ENCODE data around the gene TNIP3. TPM values are rescaled to one million over a fixed set of nuclear protein-coding genes. Genes with fewer than 3 reads are reported as not detected.
"Not testable (repeated sequence)": the region's sequence is repeated elsewhere in the genome, so short reads cannot be mapped to it uniquely, and the experiment has no call there.

TNIP3 gene, protein sequence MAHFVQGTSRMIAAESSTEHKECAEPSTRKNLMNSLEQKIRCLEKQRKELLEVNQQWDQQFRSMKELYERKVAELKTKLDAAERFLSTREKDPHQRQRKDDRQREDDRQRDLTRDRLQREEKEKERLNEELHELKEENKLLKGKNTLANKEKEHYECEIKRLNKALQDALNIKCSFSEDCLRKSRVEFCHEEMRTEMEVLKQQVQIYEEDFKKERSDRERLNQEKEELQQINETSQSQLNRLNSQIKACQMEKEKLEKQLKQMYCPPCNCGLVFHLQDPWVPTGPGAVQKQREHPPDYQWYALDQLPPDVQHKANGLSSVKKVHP
- polyA plus RNA-seq (ENCODE audit: insufficient read length in 12 of 12): 1 to 10 TPM in 1 of 12 donors, under 1 TPM in 7, not detected in 4; 0.12 to 1.3 (median 0.22) TPM
- long read RNA-seq, donor 1: 0 reads
- long read RNA-seq, donor 2: 0 reads
- long read RNA-seq, donor 3: 0 reads
- long read RNA-seq, donor 4: 0 reads
- long read RNA-seq, donor 5: 0 reads
- long read RNA-seq, donor 6: 0 reads
- long read RNA-seq, donor 7: 0 reads
- long read RNA-seq, donor 8: 0 reads
- long read RNA-seq, donor 9: 0 reads
- long read RNA-seq, donor 10: 0 reads
- long read RNA-seq, donor 11: 0 reads

DNA sequence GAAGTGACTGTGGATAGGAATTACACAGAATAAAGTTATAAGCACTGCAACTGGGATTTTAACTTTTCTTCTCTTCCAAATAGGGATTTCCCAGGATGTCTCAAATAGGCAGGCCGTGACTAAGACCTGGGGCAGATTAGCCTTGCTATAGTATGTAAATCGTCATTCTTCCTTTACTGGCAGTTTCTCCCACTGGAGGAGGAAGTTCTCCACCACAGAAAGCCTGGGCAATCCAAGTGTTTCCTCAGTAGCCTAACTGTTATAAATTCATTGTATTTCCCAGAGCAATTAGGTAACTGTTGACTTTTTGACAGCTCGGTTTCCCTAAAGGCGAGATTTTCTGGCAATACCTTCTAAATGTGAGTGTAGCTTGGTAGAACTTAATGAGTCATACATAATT, at the start of gene TNIP3:
TNIP3 (minus strand) TSS at position 31 of the 400 bp plus-strand sequence. CDS start 196 bp downstream, outside the sequence.
- DNase-seq: no peak

DNA sequence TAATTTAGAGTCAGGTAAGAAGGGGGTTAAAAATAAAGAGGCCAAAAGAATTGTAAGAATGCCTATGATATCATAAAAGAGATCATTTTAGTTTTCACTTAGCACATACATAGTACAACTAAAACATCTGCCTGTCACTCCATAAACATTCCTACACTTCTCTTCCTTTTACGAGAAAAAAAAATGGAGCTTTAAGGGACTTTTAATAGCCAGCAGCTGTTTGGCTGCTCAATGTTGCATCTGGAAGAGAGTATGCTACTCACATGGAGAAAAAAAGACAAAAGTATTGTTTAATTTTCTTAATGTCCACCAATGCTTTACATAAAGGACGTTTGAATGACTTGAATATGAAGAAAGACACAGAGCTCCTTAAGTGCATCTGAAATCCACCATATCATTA, 48.7 kb upstream of the TNIP3 start:
- DNase-seq: peak; percentile 73

DNA sequence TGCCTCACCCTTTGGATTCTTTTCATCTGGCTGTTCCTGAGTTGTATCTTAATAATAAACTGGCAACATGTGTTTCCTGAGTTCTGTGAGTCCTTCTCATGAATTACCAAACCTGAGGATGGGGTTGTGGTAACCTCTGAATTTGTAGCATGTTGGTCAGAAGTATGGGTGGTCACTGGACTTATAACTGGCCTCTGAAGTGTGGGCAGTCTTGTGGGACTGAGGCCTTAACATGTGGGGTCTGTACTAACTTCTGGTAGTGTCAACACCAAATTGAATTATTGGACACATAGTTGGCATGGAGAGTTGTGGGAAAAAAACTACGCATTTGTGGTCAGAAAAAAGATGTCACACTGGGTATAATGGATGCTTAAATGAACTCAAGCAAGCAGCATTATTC, 45.0 kb upstream of the TNIP3 start:
- DNase-seq: no peak

DNA sequence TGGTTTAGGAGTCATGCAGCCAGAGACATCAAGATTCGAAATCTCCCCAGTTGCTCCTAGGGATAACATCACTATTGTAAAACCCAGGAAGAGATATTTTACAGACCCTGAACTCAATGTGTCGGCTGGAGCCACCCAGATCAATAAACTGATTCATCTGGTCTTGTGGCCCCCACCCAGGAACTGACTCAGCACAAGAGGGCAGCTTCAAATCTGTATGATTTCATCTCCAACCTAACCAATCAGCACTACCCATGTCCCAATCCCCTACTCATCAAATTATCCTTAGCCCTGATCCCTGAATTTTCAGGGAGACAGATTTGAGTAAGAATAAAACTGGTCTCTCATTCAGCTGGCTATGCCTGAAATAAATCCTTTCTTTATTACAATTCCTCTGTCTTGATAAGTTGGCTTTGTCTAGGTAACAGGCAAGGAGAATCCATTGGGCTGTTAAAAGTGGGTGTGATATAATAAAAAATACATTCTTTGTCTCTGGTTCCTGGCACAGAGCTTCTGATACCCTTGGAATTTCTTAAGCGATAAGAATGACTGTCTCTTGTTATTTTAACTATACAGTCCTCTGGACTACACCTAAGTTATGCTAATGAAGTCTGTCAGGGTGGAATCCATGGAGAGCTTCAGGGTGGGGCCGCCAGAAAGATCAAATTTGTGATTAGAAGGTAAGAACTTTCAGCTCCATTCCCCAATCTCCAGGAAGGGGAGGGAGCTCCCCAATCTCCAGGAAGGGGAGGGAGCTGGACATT, 44.3 kb upstream of the TNIP3 start:
- no peak for DNase-seq

DNA sequence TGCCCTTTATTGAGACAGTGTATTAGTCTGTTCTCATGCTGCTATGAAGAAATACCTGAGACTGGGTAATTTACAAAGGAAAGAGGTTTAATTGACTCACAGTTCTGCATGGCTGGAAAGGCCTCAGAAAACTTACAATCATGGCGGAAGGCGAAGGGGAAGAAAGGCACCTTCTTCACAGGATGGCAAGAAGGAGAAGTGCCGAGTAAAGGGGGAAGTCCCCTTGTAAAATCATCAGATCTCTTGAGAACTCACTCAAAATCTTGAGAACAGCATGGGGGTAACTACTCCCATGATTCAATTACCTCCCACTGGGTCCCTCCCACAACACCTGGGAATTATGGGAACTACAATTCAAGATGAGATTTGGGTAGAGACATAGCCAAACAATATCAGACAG, 41.7 kb upstream of the TNIP3 start:
- not testable (repeated sequence) for DNase-seq

DNA sequence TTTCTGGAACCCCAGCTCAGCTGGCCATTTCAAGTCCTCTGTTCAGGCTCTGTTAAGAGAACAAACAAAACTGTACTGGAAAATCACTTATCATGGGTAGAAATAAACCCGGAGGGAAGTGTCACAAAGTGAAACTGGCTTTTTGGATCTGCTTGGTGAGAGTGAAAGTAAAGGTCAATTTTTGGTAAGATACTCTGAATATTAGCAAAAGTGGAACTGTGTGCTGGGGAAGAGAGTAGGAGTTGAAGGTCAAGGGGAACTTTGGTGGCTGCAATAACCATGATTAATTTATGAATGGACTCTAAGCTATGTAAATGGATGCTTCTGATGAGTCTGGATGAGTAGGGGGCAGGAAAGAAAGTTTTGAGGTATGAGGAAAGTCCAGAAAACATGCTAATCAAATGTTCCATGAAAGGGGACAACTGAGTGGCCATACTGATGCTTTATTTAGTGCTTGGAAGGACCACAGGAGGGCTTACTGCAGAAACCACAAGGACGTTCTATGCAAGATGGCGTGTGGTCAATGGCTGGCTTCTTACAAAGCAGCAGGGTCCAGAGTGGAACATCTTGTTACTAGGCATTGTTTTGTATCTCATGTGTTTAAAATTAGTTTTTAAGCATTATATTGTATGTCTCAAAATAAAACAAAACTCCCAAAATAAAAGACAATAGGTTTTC, 36.8 kb upstream of the TNIP3 start:
- DNase-seq: no peak

DNA sequence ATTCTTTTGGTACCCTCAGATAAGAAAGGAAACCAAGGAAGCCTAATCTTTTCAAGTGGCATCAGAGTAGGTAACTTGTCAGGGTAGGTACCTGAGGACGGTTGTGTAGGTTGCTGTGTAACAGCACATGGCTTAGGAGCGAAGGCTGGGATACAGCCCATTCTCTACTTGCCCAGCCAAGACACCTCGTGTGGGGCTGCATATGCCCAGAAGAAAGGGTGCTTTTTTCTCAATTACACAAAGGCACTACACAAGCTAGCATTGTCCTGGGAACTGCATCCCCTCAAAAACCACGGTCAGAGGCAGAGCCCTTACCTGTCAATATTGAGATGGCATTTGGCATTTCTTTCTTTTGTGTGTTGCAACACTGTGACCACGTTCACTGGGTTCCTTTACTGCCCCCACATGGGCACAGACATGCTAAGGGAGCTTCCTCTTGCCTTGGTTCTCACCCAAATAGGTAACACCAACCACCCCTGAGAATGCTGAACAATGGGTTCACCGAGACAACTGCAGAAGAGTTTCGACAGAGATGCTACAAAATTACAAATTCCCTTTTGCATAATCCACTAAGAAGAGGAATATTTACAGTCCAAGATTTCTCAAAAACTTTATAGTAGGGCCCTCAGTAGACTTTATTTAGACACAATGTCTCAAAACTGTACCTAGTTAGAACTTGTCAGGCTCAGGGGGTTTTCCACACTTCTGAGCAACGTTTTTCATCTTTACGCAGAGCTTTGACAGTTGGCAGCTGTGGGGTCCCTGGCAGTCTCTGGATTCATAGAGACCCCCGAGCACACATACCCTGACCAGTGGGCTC, 35.8 kb upstream of the TNIP3 start:
- DNase-seq: no peak

DNA sequence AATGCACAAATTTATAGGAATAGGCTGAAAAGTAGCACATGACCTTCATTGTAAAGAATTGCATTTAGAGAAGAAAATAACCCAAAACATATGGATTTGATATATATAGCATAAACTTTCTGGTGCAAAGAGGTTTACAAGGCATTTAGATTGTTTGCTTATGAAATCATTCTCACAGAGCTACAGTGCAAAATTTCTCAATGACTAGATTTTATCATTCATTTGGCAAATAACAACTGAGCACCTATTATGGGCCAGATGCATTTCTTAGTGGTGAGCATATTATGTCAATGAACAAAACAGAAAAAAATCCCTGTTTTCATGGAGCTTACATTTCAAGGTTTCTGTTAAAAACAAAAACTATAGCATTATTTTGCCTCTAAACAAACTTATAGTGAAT, 34.1 kb upstream of the TNIP3 start:
- no peak for DNase-seq

DNA sequence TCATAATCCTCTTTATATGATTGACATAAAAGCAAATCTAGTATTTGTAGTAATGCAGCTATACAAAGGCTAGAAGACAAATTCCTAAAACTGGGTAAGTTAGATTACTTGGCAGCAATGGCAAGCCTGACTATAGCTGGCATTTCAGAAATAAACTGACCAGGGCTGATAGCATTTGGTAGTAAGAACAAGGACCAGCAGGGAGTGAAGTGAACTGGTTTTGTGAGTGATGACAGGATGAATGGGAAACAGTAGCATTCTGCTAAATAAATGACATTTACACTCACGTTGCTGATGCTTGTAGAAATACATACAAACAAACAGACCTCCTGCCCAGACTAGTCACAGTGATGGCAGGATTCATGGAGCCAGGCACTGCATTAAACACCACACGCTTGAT, 31.5 kb upstream of the TNIP3 start:
- no peak for DNase-seq

DNA sequence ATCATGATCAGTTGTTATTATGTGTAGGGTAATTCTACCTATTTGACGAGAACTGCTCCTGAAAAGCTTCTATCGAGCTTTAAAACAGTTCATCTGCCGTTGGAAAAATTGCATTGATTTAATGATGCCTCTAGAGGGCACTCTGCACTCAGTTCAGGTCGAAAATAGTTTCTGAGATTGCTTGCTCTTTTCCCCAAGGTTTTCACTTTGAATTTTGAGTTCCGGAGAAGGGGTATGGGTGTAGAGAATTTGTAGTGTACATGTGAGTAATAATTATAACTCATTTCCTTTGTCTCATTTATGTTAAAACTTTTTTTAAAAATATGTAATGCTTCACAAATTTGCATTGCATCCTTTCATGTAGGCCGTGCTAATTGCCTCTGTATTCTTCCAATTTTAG, 28.4 kb upstream of the TNIP3 start:
- DNase-seq: peak; percentile 49

DNA sequence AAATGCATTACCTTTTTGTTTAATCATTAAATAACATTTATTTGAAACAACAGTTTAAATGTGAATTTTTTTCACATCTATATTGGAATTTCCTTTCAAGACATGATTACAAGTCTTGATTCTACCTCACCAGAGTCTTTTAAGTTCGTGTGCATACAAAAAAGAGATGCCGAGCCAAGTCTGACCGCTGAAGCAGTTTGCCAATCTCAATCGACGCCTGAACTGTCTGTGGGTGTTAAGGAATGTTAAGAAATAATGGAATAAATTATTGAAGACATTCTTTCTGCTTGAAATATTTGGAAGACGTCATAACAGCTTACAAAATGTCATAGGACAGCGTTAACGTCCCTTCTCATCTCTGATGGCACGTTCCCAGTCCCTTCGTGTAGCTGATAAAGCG, 27.9 kb upstream of the TNIP3 start:
- no peak for DNase-seq

DNA sequence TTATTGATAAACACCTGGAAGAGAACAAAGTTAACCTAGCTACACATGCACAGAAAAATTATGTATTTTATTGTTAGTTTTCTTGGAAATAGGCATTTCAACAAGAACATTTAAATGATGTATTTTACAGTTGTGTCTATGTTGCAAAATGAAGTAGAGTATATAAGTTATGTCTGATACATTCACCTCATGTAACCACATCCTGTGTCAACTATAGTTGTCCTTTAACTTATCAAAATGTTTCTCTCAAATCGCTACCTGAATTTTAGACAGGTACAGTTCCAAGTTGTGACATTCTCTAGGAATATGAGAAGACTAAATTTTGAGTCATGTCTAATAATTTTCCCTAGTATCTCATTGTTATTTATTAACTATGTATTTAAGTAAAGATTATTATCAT, 27.2 kb upstream of the TNIP3 start:
- no peak for DNase-seq

DNA sequence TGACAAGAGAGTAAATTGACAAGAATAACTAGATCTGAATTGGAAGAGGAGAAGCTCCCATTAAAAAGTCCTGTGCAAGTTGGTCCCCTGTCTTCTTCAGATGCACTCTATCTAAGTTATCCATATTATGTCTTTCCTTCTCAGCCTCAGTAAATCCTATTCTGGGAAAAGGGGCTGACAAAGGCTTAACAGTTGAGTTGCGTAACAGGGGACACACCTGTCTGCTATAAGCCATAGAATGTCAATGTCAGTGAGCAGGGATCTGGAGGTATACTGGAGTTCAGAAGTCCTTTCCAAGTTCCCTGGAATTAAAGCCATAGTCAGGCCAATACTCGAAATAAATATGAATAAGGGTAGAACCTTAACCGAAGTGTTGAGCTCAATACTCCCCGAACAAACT, 26.3 kb upstream of the TNIP3 start:
- DNase-seq: no peak

DNA sequence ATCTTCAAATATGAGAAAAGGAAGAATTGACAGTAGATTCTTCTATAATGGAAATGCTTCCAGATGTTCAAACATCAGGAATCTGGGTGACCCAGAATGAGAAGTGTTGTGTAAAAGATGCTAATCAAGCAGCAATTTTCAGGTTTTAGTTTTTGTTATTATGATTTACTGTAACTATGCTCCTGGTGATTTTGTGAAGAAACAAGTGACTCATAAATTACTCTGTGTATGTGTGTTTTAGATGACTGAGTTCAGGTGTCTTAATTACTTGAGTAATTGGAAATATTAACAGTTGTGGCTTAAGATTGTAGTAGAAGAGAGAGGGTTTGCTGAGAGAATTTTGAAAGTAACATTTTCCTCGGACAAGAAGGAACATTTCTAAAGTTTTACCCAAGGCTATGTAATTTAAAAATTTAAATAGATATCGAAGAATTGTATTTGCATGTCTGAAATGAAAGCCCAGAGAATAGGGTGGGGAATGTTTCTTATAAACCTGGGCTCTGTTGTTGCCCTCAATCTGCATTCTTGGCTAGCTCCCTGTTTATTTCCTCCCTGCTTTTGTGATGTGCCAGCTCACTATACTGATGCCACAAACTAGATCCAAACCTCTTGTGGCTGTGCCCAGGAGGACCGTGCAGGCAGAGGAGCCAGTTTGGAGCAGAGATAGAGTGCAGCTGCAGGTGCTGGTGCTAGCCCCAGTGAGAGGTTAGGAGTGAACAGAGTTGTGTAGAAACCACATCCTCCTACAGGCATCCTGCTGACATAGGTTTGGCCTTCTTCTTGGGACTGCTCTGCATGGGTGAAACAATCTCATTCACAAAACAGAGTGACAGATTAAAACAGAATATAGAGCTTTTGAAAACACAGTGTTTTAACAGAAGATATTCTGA, 25.4 kb upstream of the TNIP3 start:
- DNase-seq: no peak

DNA sequence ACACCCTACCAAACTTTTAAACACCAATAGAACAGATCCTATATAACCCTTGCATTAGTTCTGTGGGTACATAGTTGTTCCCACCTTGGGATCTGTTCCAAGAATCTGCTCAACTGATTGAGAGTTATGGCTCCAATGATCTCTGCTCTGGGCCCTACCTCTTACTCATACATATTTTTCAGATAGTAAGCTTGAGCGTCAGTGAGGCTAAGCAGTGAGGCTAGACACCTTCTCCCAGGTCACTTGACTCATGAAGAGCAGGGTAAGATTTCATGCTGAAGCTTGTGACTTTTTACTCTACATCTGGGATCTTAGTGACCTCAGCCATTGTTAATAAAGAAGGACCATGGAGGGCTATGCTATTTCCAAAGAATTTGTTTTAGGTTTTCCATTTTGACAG, 23.1 kb upstream of the TNIP3 start:
- DNase-seq: no peak

DNA sequence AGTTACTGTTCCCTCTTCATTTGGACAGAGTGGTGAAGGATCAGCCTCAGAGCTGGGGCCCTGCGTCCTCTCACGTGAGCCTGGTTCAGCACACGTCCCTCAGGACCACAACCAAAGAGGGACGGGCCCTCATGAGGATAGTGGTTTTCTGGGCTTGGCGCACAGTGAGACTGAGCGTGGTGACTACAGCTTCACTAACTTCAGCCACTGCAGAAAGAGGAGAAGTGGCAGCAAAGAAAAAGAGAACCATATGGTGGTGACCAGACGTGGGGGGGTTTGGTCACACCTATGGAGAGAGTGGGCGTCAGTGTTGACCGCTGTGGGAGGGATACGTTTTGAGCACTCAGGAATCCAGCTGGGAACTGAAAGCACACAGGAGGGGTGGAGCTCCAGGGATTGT, 21.8 kb upstream of the TNIP3 start:
- DNase-seq: no peak

DNA sequence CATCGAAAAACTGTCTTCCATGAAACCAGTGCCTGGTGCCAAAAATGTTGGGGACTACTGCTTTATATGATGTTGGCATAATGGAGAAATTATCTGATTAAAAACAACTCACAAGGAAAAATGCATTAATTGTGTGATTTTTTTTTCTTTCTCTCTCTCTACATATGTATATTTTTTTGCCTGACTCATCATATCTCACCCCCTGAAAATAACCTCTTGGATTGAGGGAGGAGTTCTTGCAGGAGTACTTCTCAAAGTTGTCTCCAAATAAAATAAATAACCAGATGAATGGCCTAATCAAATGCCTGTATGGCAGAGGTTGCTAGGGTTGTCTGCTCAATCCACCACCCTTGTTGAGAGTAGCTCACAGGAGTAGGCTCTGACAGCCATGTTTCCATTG, 19.9 kb upstream of the TNIP3 start:
- no peak for DNase-seq

DNA sequence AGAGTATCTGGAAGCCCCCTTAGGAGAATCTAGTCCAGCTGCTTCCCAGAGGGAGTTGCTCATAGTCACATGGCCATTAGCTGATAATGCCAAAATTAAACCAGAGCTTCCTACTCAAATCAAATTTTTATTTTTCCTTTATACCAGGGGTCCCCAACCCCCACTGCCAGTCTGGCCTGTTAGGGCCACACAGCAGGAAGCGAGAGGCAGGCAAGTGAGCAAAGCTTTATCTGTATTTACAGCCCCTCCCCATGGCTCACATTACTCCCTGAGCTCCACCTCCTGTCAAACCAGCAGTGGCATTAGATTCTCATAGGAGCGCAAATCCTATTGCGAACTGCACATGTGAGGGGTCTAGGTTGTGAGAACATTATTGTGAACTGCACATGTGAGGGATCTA, 19.2 kb upstream of the TNIP3 start:
- DNase-seq: no peak

DNA sequence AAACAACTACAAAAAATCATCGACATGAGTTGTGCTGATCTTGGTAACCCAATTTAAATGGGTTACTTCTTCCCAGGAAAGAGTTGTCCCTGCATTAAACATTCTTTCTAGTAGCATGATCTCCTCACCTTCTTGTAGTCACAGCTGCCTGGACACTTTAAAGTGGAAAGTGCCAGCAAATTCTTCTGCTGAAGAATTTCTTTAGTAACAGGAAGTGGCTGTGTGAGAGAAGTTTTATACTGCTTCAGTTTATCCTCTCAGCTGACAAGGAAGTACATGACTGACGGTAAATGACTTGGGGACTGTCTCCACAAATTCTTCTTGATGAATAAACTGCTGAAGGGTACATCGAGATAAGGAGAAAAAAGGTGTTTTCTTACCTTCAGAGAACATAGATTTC, 18.2 kb upstream of the TNIP3 start:
- DNase-seq: no peak

DNA sequence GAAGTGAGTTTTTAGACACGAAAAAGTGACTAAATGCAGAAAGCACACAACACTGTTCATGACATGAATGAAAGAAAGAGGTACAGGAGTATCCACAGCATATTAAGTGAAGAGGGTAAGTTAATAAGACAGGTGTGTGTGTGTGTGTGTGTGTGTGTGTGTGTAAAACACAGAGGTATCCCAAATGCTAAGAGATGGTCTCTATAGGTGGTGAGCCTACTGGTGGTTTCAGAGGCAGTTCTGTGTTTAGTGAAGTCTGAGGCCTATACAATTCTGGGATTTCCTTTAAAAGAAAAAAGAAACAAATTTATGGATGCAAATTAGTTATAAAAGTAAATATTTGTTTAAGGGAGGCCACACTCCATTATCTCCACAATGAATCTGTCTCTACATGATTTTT, 17.4 kb upstream of the TNIP3 start:
- DNase-seq: no peak
